Fibroblast of the aortic adventitia (primary cell): ENCODE results near the gene CMBL. TPM values are rescaled to one million over a fixed set of nuclear protein-coding genes. Genes with fewer than 3 reads are reported as not detected.
A peak's percentile ranks its signal among the peaks of the same experiment; 100 is the strongest.

Experiments used
- DNase-seq: peaks from one replicate; pipeline ENCODE4 v3.0.0-alpha.2; 2010; ENCODE audit warnings: low read depth
- H3K4me3 ChIP-seq: 2 replicates; pipeline ENCODE4 v1.5.1; 2011; ENCODE audit warnings: low read depth, mild to moderate bottlenecking, control low read depth, low read length, moderate library complexity
- CTCF ChIP-seq: IDR thresholded peaks from 2 replicates; pipeline ENCODE4 v1.5.1; 2011; ENCODE audit warnings: mild to moderate bottlenecking, low read length, control low read depth, inconsistent platforms; ENCODE audit not compliant: insufficient read depth
- total RNA-seq: library from RNA; depleted of rRNA; stranded (reverse); fragments of >200 nt; gene quantifications from 2 replicates; pipeline ENCODE4 v1.2.3, GENCODE V29; 2012; ENCODE audit warnings: low replicate concordance

The CMBL gene
- total RNA-seq, 1 donor: 12.3 TPM

DNA sequence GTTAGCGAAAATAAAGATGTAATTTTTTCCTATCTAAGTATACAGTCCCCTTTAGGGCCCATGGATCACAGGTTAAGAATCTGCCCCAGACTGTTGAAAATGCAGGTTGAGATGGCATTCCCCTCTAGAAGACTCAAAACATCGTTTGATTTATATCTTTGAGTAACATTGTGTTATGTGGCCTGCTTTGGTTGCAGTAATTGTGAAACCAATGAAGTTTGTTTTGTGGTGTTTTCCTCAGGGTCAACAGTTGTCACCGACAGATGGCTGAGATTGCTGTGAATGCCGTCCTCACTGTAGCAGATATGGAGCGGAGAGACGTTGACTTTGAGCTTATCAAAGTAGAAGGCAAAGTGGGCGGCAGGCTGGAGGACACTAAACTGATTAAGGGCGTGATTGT, 49.8 kb downstream of the CMBL start:
- H3K4me3 ChIP-seq: no peak overlapping the region
- no peak for TF ChIP-seq CTCF
- no peak for DNase-seq

GRCh38 chr5:10254686-10255085, 53.0 kb downstream of the CMBL start:
- no peak for DNase-seq
- no peak for TF ChIP-seq CTCF
- H3K4me3 ChIP-seq: no peak overlapping the region

GRCh38 chr5:10253390-10253789, 54.3 kb downstream of the CMBL start:
- TF ChIP-seq CTCF: no peak
- H3K4me3 ChIP-seq: no peak overlapping the region
- DNase-seq: no peak

DNA sequence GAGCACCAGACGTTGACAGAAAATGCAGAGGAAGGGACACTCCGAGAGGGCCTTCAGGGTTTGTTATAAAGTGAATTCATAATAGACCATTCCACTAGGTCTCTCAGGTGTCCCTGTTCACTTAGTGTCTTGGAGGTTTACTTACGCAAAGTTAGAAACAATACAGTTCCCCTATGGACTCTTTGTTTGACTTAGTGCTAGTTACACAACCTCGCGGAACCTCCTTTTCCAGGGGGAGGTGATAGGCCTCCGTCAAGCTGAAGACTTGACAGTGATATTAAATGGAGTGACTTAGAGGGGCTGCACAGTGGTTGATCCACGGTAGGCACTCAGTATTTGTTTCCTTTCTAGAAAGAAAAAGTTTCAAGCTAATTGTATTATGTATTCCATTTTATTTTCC, 56.3 kb downstream of the CMBL start:
- H3K4me3 ChIP-seq: peak overlapping the region; percentile 79
- DNase-seq: no peak
- TF ChIP-seq CTCF: no peak

DNA sequence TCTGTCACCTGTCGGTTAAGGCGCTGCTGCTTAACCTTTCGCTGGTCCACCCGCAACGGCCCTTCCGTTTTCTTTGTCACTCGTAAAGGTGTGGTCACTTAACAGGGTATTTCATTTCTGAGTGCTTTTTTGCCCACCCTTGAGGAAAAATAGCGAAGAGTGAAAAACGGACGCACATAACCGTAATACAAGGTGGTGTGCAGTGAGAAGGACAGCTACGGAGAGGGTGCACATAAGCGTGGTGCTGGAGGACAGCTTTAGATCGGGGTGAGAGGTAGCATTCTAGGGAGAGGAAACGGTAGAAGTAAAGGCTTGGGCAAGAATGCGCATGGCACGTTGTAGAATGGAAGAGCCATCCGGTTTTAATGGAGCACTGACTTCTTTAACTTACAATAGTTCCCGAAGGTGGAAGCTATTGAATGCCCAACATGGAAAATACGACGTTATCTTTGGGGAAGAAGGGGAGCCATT, 56.9 kb downstream of the CMBL start:
- peak; percentile 24 for DNase-seq
- no peak for TF ChIP-seq CTCF

GRCh38 chr5:10249948-10250805, 57.5 kb downstream of the CMBL start, which contains the start of gene CCT5:
Gene CCT5, plus strand, starts transcription at chr5:10250280. Its CDS starts 61 bp downstream, at chr5:10250341.
- no peak for TF ChIP-seq CTCF
- peak within 1 kb of the TSS; percentile 79 for H3K4me3 ChIP-seq
- DNase-seq: peak; percentile 99

More for the DNA sequence above, 56.9 kb downstream of the CMBL start:
- peak overlapping the region; percentile 79 for H3K4me3 ChIP-seq
